K562 (cell line): Measurements from ENCODE around the gene TSGA10IP. TPM values are rescaled to one million over a fixed set of nuclear protein-coding genes. Genes with fewer than 3 reads are reported as not detected.

Experiments
- ATAC-seq: fragments of 200-7000 bp; cut with Tn5 transposase; 3 replicates; pipeline ENCODE4 v1.9.1; 2020; ENCODE audit warnings: moderate library complexity
- BruUV-seq: library from RNA; stranded (reverse); fragments of 400-500 nt; replicated peaks from 2 replicates; lab custom pipeline; 2021; lab: Mats Ljungman, UMichigan
- CTCF ChIA-PET: fragments of 300-600 bp; formaldehyde crosslinking; extraction: SDS; loops from one replicate; lab custom pipeline; 2021; ENCODE audit warnings: low intra/inter-chr PET ratio; lab: Yijun Ruan, JAX
- POLR2A ChIA-PET: fragments of 300-600, 350-650 bp; sonication (Branson Sonifier 250); formaldehyde crosslinking; extraction: SDS; loops from one replicate; lab custom pipeline; 2021; ENCODE audit warnings: antibody characterized with exemption, inconsistent platforms; lab: Yijun Ruan, JAX
- DNase-seq, 4 experiments: peaks; one replicate each; pipeline versions ENCODE4 v3.0.0 to v3.0.0-alpha.2; 2011 to 2018; ENCODE audit warnings: low spot score in 3 of 4, mixed read lengths in 3 of 4; ENCODE audit errors: extremely low read depth in 1 of 4
- FAIRE-seq: peaks from 2 replicates; lab custom pipeline; 2011; peaks lifted over from hg19 to GRCh38; lab: Jason Lieb, UNC
- H2AFZ ChIP-seq: 2 replicates; pipeline ENCODE4 v1.6.0; 2011; ENCODE audit warnings: low read depth, low read length, control low read depth, inconsistent platforms
- H3K27ac ChIP-seq: fragments of 200-600 bp; 3 replicates; pipeline ENCODE4 v1.8.0; 2011; ENCODE audit warnings: low read depth, mild to moderate bottlenecking, control low read depth, inconsistent platforms, low read length, moderate library complexity, mixed read lengths; ENCODE audit errors: extremely low read depth
- H3K27me3 ChIP-seq, 2 experiments: fragments of 300-600 bp in 1 of 2; 2 replicates in 1 of 2; 3 replicates in 1 of 2; pipeline versions ENCODE4 v1.6.0 to v1.8.0; 2011; ENCODE audit warnings: inconsistent platforms in 2 of 2, low read length in 2 of 2, mild to moderate bottlenecking in 1 of 2, mixed read lengths in 1 of 2, moderate library complexity in 1 of 2; ENCODE audit not compliant: control insufficient read depth in 2 of 2, insufficient read depth in 2 of 2
- H3K36me3 ChIP-seq: fragments of 300-600 bp; 3 replicates; pipeline ENCODE4 v1.8.0; 2011; ENCODE audit warnings: mild to moderate bottlenecking, low read length, inconsistent platforms; ENCODE audit not compliant: control insufficient read depth, insufficient read depth
- H3K4me1 ChIP-seq, 2 experiments: fragments of 200-600 bp in 1 of 2; replicated peaks in 1 of 2; 2 replicates in 1 of 2; 3 replicates in 1 of 2; pipeline versions ENCODE4 v1.5.1 to v1.8.0; 2011; ENCODE audit warnings: inconsistent platforms in 2 of 2, low read length in 2 of 2, mild to moderate bottlenecking in 1 of 2, mixed read lengths in 1 of 2, moderate library complexity in 1 of 2; ENCODE audit not compliant: control insufficient read depth in 2 of 2, insufficient read depth in 2 of 2
- H3K4me2 ChIP-seq: 2 replicates; pipeline ENCODE4 v1.6.1; 2011; ENCODE audit warnings: low read length, control low read depth, inconsistent platforms, mixed read lengths; ENCODE audit not compliant: insufficient read depth
- H3K4me3 ChIP-seq: fragments of 200-600 bp; sonication (generic), shearing (Covaris generic); 2 replicates; pipeline ENCODE4 v1.5.1; 2016; ENCODE audit warnings: control low read depth, inconsistent platforms
- H3K79me2 ChIP-seq: fragments of 200-600 bp; 3 replicates; pipeline ENCODE4 v1.8.0; 2011; ENCODE audit warnings: low read length, inconsistent platforms; ENCODE audit not compliant: control insufficient read depth, insufficient read depth
- H3K9ac ChIP-seq, 2 experiments: 2 replicates each; pipeline versions ENCODE4 v1.6.0 to v1.6.1; 2011; ENCODE audit warnings: low read depth in 2 of 2, low read length in 2 of 2, control low read depth in 1 of 2, inconsistent platforms in 1 of 2, mild to moderate bottlenecking in 1 of 2, mixed read lengths in 1 of 2; ENCODE audit not compliant: insufficient read depth in 1 of 2
- H3K9me1 ChIP-seq: one replicate; pipeline ENCODE4 v1.6.0; 2011; ENCODE audit warnings: inconsistent platforms, mild to moderate bottlenecking, low read length, moderate library complexity; ENCODE audit not compliant: control insufficient read depth, insufficient read depth
- H3K9me3 ChIP-seq: replicated peaks from 2 replicates; pipeline ENCODE4 v1.5.1; 2011; ENCODE audit warnings: low read depth, low read length, inconsistent platforms; ENCODE audit not compliant: control insufficient read depth, insufficient read depth
- H4K20me1 ChIP-seq: replicated peaks from 2 replicates; pipeline ENCODE4 v1.6.1; 2011; ENCODE audit warnings: low read length, inconsistent platforms, mixed read lengths; ENCODE audit not compliant: control insufficient read depth, insufficient read depth
- CLOCK ChIP-seq: fragments of 250-450 bp; sonication (Bioruptor Pico); IDR thresholded peaks from 2 replicates; pipeline ENCODE4 v1.4.0; 2020; ENCODE audit warnings: mild to moderate bottlenecking, moderate library complexity, borderline replicate concordance
- DLX4 ChIP-seq: fragments of 250-450 bp; sonication (Bioruptor Pico); IDR thresholded peaks from 2 replicates; pipeline ENCODE4 v1.6.1; 2021; ENCODE audit warnings: mild to moderate bottlenecking
- DPF2 ChIP-seq: fragments of 450-650 bp; IDR thresholded peaks from 2 replicates; pipeline ENCODE4 v1.6.1; 2016
- EP400 ChIP-seq: fragments of 450-650 bp; IDR thresholded peaks from 2 replicates; pipeline ENCODE4 v1.6.1; 2017; ENCODE audit warnings: antibody characterized with exemption, mild to moderate bottlenecking, moderate library complexity
- ESRRA ChIP-seq: fragments of 450-650 bp; IDR thresholded peaks from 2 replicates; pipeline ENCODE4 v1.6.1; 2014; ENCODE audit warnings: low read depth, mild to moderate bottlenecking, moderate library complexity, borderline replicate concordance
- NCOR1 ChIP-seq: fragments of 450-650 bp; IDR thresholded peaks from 2 replicates; pipeline ENCODE4 v1.6.1; 2016; ENCODE audit warnings: mild to moderate bottlenecking, moderate library complexity
- ZBTB17 ChIP-seq: fragments of 450-650 bp; formaldehyde crosslinking; IDR thresholded peaks from 2 replicates; pipeline ENCODE4 v1.4.0; 2020; ENCODE audit warnings: mild to moderate bottlenecking
- ZNF12 ChIP-seq: sonication (generic); formaldehyde crosslinking; IDR thresholded peaks from 2 replicates; pipeline ENCODE4 v1.4.0; 2020; ENCODE audit warnings: mild to moderate bottlenecking, missing genetic modification reagents
- ZNF41 ChIP-seq: fragments of 250-450 bp; sonication (Bioruptor Pico); conservative IDR thresholded peaks from 2 replicates; pipeline ENCODE4 v1.4.0; 2020; ENCODE audit warnings: mild to moderate bottlenecking
- ZNF644 ChIP-seq: fragments of 200-800 bp; sonication (Bioruptor generic); IDR thresholded peaks from 2 replicates; pipeline ENCODE4 v1.6.1; 2016; ENCODE audit warnings: low read depth, missing genetic modification characterization, missing compliant biosample characterization
- WGBS: fragments of 100-300 bp; shearing (Covaris generic); methylation state at CpG from one replicate; pipeline ENCODE4 v1.1.6; 2016; ENCODE audit warnings: low coverage, mixed read lengths; ENCODE audit not compliant: insufficient coverage; ENCODE audit errors: missing lambda C conversion rate; 5-methylcytosine and 5-hydroxymethylcytosine counted together
- in situ Hi-C: fragments of 300-500 bp; cut with MboI; formaldehyde crosslinking; loops from 4 replicates; pipeline ENCODE4 v1.15.0; 2018; ENCODE audit warnings: inconsistent platforms, mixed read lengths
- intact Hi-C: fragments of 100-400 bp; cut with micrococcal nuclease; formaldehyde crosslinking; loops from 2 replicates; pipeline ENCODE4 v1.14.2; 2022
- polyA plus RNA-seq, 8 experiments: library from polyadenylated mRNA; depleted of rRNA in 4 of 8; stranded (reverse) in 5 of 8; unstranded in 3 of 8; fragments of >200 nt; fragmentation: Nextera tagmentation in 2 of 8; fragmentation: Illumina TruSeq in 1 of 8; extraction: Ambion mirVana in 2 of 8; extraction: Trizol in 1 of 8; gene quantifications; 2 replicates each; pipeline versions ENCODE4 v1.2.1 to v1.2.3, GENCODE V29; 2011 to 2014; ENCODE audit warnings: inconsistent platforms in 1 of 8, missing spikeins in 1 of 8
- total RNA-seq, 7 experiments: library from RNA; depleted of rRNA in 6 of 7; stranded (reverse); fragments of >200 nt in 6 of 7; fragmentation: Illumina TruSeq in 2 of 7; extraction: Trizol in 2 of 7; gene quantifications; 2 replicates each; pipeline versions ENCODE4 v1.2.1 to v1.2.3, GENCODE V29; 2011 to 2021; ENCODE audit warnings: low replicate concordance in 1 of 7

Gene TSGA10IP
- total and polyA plus RNA-seq, 9 of the 15 experiments (the other 6 are each of a cell fraction or from before 2014, with no cell fraction given): not detected

- TF ChIP-seq ZNF644 (tag) (no peak), EP400 (peak; percentile 31; the same call in 1 of the 2 replicates)
Observed at GRCh38 chr11:65903068-65903481, 42.2 kb upstream of the TSGA10IP start (continued).

- Histone ChIP-seq H3K4me1 (peaks cover 40 to 59% of the 10 kb centered on the region in 2 experiments), H3K36me3 (peaks cover 7% of the 10 kb centered on the region; the same call in 1 of the 3 replicates), H3K27me3 (no peaks in the 10 kb centered on the region), H4K20me1 (peaks cover 4% of the 10 kb centered on the region; the same call in 1 of the 2 replicates), H2AFZ (no peak overlapping the region), H3K27ac (peak overlapping the region; percentile 76; the same call in 2 of the 3 replicates), H3K4me2 (peak overlapping the region; percentile 64; the same call in 1 of the 2 replicates), H3K9ac (peak overlapping the region; percentile 42 to 61; a peak in 2 of 4 replicates), H3K79me2 (peaks cover 15% of the 10 kb centered on the region), H3K4me3 (no peak overlapping the region), H3K9me3 (no peaks in the 10 kb centered on the region), H3K9me1 (no peaks in the 10 kb centered on the region)
- BruUV-seq: no TSS peak
- no peak for ATAC-seq
- POLR2A ChIA-PET: interaction anchor here (0.7 to 8.0 kb wide), 3 partner anchors 11 to 34 kb away, joined by 3 to 136 read pairs (median 3); partner anchors contain the start of genes CCDC85B and FIBP
- in situ Hi-C loops: no loop called here
- intact Hi-C loops: loop anchor here (5.0 kb wide), 1 partner anchor 46 kb away; the partner anchor contains the start of gene CFL1
- CTCF ChIA-PET: no interaction called here
- FAIRE-seq: no peak
- 71% methylated on average over 8 of the region's 8 CpGs for WGBS
- no peak for DNase-seq
- TF ChIP-seq ESRRA: no peak
- no peak for TF ChIP-seq DLX4 (CRISPR knock-in tag)
- no peak for TF ChIP-seq ZBTB17 (CRISPR knock-in tag)
- no peak for TF ChIP-seq ZNF12 (CRISPR knock-in tag)
- TF ChIP-seq CLOCK: no peak
- TF ChIP-seq NCOR1: no peak
- TF ChIP-seq DPF2: no peak
- TF ChIP-seq ZNF41: no peak
Observed at GRCh38 chr11:65903715-65904114, 41.6 kb upstream of the TSGA10IP start.
